PFSK-1 (cell line): ENCODE data around the gene GLI2.

ENCODE experiments used
- FOXP2 ChIP-seq: optimal IDR thresholded peaks from 2 replicates; pipeline ENCODE3; 2011; ENCODE audit warnings: borderline replicate concordance, control low read depth, inconsistent platforms; ENCODE audit not compliant: insufficient read depth; ENCODE audit errors: extremely low read length, extremely low read depth
- POLR2AphosphoS5 ChIP-seq: IDR thresholded peaks from 2 replicates; pipeline ENCODE4 v1.6.1; 2012; ENCODE audit warnings: low read depth, mild to moderate bottlenecking, control low read depth, low read length, moderate library complexity
- SIN3A ChIP-seq: IDR thresholded peaks from 2 replicates; pipeline ENCODE4 v1.6.1; 2012; ENCODE audit warnings: mild to moderate bottlenecking, low read length, moderate library complexity, borderline replicate concordance; ENCODE audit not compliant: insufficient read depth
- TAF1 ChIP-seq: IDR thresholded peaks from 2 replicates; pipeline ENCODE4 v1.6.1; 2012; ENCODE audit warnings: low read length, control low read depth, borderline replicate concordance; ENCODE audit not compliant: insufficient read depth
- TF ChIP-seq, protein P1 (sequence below), 2 experiments: IDR thresholded peaks; 2 replicates each; pipeline versions ENCODE4 v1.6.1 to v1.8.0; 2011 to 2012; ENCODE audit warnings: low read depth in 2 of 2, low read length in 2 of 2, control low read depth in 1 of 2, inconsistent platforms in 1 of 2, mild to moderate bottlenecking in 1 of 2, moderate library complexity in 1 of 2; ENCODE audit not compliant: insufficient read depth in 1 of 2

The GLI2 gene

GRCh38 chr2:120744817-120745216 is 9.1 kb downstream of the GLI2 start:
- TF ChIP-seq FOXP2 = no peak
- TF ChIP-seq TAF1 = no peak
- TF ChIP-seq, protein P1, sequence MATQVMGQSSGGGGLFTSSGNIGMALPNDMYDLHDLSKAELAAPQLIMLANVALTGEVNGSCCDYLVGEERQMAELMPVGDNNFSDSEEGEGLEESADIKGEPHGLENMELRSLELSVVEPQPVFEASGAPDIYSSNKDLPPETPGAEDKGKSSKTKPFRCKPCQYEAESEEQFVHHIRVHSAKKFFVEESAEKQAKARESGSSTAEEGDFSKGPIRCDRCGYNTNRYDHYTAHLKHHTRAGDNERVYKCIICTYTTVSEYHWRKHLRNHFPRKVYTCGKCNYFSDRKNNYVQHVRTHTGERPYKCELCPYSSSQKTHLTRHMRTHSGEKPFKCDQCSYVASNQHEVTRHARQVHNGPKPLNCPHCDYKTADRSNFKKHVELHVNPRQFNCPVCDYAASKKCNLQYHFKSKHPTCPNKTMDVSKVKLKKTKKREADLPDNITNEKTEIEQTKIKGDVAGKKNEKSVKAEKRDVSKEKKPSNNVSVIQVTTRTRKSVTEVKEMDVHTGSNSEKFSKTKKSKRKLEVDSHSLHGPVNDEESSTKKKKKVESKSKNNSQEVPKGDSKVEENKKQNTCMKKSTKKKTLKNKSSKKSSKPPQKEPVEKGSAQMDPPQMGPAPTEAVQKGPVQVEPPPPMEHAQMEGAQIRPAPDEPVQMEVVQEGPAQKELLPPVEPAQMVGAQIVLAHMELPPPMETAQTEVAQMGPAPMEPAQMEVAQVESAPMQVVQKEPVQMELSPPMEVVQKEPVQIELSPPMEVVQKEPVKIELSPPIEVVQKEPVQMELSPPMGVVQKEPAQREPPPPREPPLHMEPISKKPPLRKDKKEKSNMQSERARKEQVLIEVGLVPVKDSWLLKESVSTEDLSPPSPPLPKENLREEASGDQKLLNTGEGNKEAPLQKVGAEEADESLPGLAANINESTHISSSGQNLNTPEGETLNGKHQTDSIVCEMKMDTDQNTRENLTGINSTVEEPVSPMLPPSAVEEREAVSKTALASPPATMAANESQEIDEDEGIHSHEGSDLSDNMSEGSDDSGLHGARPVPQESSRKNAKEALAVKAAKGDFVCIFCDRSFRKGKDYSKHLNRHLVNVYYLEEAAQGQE (IDR thresholded peaks at IDR 0.05; ENCODE audit: insufficient read depth in 1 of 2, low read depth in 2 of 2, low read length in 2 of 2) = no peak
- TF ChIP-seq SIN3A = no peak
- no peak for TF ChIP-seq POLR2AphosphoS5

- TF ChIP-seq SIN3A = no peak
Observed at GRCh38 chr2:120745420-120746111, 9.9 kb downstream of the GLI2 start.

DNA sequence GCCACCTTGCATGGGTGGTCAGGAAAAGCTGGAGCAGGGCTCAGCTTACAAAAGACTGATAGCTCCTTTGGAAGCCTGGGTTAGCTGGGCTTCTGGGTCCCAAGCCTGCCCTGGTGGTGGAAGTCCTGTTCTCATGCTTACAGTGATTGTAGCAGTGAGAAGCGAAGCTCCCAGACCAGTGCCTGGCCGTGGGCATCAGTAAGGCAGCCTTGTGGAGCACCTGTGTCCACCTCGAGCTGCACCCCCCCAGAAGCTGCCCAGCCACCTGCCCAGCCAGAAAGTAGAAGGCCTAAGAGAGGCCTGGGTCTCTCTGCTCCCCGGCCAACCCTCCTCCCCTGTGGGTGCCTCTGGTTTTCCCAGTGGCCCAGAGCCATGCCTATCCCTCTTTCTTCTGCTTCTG is 10.5 kb downstream of the GLI2 start:
- TF ChIP-seq, protein P1 (IDR thresholded peaks at IDR 0.05; ENCODE audit: insufficient read depth in 1 of 2, low read depth in 2 of 2, low read length in 2 of 2) = no peak
- no peak for TF ChIP-seq POLR2AphosphoS5
- TF ChIP-seq TAF1 = no peak
- TF ChIP-seq FOXP2 = no peak
- TF ChIP-seq SIN3A = no peak

GRCh38 chr2:120747281-120747680 is 11.6 kb downstream of the GLI2 start:
- TF ChIP-seq SIN3A (no peak), FOXP2 (no peak), TAF1 (no peak), POLR2AphosphoS5 (no peak)
- TF ChIP-seq, protein P1 (IDR thresholded peaks at IDR 0.05; ENCODE audit: insufficient read depth in 1 of 2, low read depth in 2 of 2, low read length in 2 of 2) = no peak

- TF ChIP-seq, protein P1 (IDR thresholded peaks at IDR 0.05; ENCODE audit: insufficient read depth in 1 of 2, low read depth in 2 of 2, low read length in 2 of 2) = no peak
- TF ChIP-seq POLR2AphosphoS5 (no peak), FOXP2 (no peak), SIN3A (no peak), TAF1 (no peak)
Observed at GRCh38 chr2:120747706-120748105, 12.0 kb downstream of the GLI2 start.
